NCI-H146 (cell line): ENCODE data around the gene MKLN1.
"Not testable (repeated sequence)": the region's sequence is repeated elsewhere in the genome, so short reads cannot be mapped to it uniquely, and the experiment has no call there.

Source experiments
- DNase-seq: peaks from one replicate; lab custom pipeline; 2025; lab: John Stamatoyannopoulos, UW

Gene MKLN1

GRCh38 chr7:131401194-131401593 is 73.5 kb downstream of the MKLN1 start:
- no peak for DNase-seq

GRCh38 chr7:131403322-131403721 is 75.6 kb downstream of the MKLN1 start:
- DNase-seq = no peak

DNA sequence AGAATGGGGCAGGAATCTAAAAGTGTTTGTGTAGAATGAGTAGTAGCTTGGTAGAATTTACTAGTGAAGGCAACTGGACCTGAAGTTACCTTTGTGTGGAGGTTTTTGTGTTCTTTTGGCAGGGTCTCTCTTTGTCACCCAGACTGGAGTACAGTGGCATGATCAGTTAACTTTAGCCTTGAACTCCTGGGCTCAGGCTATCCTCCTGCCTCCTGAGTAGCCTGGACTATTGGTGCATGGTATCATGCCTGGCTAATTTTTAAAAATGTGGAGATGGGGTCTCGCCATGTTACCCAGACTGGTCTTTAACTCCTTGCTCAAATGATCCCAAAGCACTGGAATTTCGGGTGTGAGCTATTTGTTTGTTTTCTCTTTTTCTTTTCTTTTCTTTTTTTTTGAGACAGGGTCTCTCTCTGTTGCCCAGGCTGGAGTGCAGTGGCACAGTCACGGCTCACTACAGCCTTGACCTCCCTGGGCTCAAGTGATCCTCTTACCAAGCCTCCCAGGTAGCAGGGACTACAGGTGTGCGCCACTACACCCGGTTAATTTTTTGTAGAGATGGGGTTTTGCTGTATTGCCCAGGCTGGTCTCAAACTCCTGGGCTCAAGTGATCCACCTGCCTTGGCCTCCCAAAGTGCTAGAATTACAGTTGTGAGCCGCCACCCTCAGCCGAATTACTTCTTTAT is 76.7 kb downstream of the MKLN1 start:
- no peak for DNase-seq

DNA sequence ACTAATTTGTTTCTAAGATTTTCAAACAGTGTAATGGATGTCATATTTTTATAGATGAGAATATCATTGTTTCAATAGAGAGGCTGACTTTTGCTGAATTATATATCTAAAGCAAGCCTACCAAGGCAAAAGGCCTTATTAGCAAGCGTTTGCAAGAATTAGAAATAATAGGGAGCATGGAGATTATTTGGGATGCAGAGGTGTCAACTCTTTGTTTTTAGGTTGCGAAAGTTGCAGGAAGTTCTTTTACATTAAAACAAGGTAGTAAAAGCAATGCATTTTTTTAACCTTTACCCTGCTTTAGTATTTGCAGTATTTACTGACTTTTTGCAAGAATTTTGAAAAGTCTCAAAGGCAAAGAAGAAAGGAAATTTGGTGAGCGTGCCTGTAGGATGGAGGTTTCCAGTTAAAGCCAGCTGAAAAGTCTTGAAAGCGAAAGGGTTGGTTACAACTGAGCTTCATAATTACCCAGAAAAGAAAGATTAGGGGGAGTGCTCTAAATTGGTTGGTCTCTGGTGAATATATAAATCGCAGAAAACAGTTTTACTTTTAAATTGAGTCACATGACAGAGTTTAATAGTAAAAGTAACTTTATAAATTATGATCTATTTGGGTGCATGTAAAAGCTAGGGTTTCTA is 81.6 kb downstream of the MKLN1 start:
- DNase-seq = no peak

- DNase-seq = no peak
Observed at GRCh38 chr7:131412031-131412430, 84.4 kb downstream of the MKLN1 start.

DNA sequence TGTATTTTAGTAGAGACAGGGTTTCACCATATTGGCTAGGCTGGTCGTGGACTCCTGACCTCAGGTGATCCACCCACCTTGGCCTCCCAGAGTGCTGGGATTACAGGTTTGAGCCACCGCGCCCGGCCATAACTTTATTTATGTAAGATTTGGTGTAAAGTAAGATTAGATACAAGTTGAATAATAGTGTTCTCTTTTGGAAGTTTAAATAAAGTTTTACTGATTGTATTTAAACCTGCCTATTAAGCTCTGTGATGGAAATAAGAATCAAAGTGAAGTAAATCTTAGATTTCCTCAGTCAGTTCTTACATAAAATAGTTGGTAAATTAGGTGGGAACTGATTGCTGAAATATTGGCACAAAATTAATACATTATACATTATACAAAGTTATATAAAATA is 86.0 kb downstream of the MKLN1 start:
- DNase-seq = no peak

DNA sequence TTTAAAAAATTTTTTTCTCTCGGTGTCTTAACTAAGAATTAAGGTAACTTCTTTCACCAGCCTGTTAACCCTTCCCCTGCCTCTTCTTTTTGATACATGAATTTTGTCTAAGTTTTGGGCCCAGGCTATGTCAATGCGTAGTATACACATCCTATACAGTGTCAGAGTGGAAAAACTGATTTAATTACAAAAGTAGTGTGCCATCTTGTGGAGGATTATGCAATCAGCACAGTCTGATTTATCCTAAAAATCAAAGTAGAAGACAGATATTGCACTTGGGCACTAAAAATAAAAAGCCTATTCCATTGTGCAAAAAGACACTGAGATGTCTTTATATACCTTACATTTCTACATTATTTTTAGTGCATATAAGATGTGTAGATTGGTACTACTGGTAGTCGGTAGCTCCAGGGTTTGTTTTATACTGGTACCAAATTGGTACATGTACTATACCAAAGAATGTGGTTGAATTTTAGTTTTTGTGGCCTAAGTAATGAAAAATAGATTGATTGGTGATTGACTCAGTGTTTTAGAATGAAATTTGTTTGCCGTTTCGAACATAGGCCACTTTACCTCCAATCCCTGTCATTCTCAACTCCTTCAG is 96.6 kb downstream of the MKLN1 start:
- peak; percentile 23 for DNase-seq

DNA sequence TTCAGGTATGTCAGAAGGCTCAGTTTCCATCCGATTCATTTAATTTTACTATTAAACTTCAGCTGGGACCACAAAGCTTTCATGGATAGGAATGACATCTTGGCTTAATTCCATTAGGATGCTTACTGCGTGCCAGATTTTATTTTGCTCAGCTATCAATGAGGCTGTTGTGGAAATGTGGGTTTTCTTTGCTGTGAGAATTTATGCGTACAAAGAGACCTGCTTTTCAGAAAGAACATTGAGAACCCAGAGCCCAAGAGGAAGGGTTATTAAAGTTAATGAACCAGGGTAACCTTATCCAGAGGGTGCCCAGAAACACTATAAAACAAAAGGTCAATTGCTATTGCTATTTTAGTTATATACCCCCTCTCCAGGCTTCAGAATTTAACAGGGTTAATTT is 98.3 kb downstream of the MKLN1 start:
- no peak for DNase-seq

GRCh38 chr7:131430826-131431225 is 103.2 kb downstream of the MKLN1 start:
- not testable (repeated sequence) for DNase-seq

DNA sequence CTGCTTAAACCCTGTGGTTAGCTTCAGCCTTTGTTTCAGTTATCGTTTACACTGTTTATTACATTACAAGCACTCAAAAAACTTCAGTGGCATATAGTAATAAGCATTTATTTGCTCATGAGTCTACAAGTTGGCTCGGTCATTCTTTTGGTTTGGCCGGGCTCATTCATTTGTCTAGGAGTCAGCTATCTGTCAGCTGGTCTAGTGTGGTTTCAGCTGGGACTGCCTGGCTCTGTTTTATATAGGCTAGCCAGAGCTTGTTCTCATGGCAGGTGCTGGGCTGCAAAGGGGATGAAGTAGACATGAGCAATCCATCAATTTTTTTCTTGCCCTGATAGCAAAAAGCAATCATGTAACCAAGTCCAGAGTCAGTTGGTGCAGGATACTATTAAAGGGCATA is 103.6 kb downstream of the MKLN1 start:
- DNase-seq = peak; percentile 64

GRCh38 chr7:131431756-131432155 is 104.1 kb downstream of the MKLN1 start:
- DNase-seq = no peak

DNA sequence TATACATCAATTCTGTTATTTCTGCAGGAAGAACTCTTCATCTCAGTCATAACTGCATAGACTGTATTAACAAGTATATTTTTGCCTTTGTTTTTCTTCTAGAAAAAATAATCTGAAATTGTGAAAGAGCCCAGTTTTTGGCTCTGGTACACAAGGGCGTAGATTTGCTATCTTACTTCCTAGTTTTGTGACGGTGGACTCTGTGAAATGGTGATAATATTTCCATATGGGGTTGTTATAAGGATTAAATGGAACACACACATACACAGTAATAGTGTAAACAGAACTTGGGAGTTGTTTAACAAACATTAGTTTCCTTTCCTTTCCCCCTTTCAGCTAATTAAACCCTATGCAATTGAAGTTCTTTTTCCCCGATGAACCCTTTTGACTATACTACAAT is 108.7 kb downstream of the MKLN1 start:
- no peak for DNase-seq

- DNase-seq = no peak
Observed at GRCh38 chr7:131438969-131439368, 111.3 kb downstream of the MKLN1 start.

DNA sequence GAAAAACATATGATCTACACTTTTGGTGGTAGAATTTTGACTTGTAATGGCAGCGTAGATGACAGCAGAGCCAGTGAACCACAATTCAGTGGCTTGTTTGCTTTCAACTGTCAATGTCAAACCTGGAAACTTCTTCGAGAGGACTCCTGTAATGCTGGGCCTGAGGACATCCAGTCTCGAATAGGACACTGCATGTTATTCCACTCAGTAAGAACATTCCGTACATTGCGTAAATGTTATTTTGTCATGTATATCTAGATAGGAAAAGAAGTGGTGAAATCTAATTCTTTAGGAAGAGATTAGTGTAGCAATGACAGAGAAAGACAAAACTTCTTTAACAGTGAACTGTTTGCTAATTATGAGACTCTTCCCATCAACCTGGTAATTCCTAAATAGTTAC is 115.8 kb downstream of the MKLN1 start:
- DNase-seq = no peak

DNA sequence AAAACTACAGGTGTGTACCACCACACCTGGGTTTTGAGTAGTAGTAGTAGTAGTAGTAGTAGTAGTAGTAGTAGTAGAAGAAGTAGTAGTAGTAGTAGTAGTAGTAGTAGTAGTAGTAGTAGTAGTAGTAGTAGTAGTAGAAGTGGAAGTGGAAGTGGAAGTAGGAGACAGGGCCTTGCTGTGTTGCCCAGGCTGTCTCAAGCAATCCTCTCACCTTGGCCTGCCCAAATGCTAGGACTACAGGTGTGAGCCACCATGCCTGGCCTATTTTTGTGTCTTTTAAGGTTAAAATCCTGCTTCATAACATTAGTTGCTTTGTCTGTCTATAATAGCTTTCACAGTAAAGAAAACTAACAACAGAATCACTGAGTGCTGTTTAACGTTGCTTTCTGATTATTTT is 117.0 kb downstream of the MKLN1 start:
- DNase-seq = no peak

DNA sequence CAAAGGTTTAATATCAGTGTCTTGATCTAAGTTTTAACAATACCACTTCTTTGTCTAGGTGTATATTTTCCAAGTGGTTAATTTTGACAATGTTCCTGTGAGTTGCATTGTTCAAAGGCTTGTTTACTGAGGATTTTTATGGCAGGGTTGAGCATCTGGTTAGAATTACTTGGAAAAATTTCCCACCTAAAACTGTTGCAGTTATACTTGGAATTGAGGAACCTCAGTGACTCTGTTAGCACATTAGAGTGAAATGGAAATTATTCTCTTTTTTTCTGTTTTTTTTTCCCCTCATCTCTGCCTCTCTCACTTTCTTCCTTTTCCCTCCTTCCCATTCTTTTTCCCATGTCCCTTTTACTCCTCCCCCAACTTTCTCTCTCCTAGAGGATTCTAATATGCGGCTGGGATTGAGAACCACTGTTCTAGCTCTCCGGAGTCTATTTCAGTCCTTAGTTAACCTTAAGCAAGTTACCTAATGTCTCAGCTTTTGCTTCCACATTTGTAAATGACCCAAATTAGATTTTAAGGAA is 121.8 kb downstream of the MKLN1 start:
- DNase-seq = no peak

GRCh38 chr7:131454498-131454897 is 126.8 kb downstream of the MKLN1 start:
- DNase-seq = no peak

- DNase-seq = no peak
Observed at GRCh38 chr7:131455001-131455400, 127.3 kb downstream of the MKLN1 start.

GRCh38 chr7:131455546-131455945 is 127.9 kb downstream of the MKLN1 start:
- no peak for DNase-seq

DNA sequence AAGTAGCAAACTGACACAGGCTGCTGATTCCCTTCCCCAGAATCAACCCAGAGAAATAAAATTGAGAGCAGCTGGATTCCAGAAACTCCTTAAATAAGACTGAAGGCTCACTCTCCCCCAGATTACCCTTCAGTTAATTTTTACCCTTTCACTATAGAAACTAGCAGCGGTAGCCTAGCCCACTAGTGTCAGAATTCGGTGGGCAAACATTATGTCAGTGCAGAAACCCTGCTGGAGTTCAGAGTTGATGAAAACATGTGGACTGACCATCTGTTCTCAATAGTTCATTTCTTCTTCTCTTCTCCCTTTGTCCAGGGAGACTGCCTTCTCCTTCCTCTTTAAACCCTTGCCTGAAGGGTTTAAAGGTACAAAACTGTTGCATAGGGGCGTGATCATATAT is 128.7 kb downstream of the MKLN1 start:
- DNase-seq = no peak

GRCh38 chr7:131459256-131459655 is 131.6 kb downstream of the MKLN1 start:
- DNase-seq = no peak

- DNase-seq = no peak
Observed at GRCh38 chr7:131462059-131462458, 134.4 kb downstream of the MKLN1 start.

GRCh38 chr7:131462715-131463114 is 135.0 kb downstream of the MKLN1 start:
- not testable (repeated sequence) for DNase-seq
